Brain microvascular endothelial cell (primary cell): ENCODE measurements around the gene ABCC4.
A peak's percentile ranks its signal among the peaks of the same experiment; 100 is the strongest.

Experiments used
- DNase-seq: peaks from one replicate; pipeline ENCODE4 v3.0.0-alpha.2; 2020
- H3K27ac ChIP-seq: fragments of 250-450 bp; sonication (Bioruptor Pico); 2 replicates; pipeline ENCODE4 v1.5.1; 2020; ENCODE audit warnings: mild to moderate bottlenecking, moderate library complexity
- H3K27me3 ChIP-seq: fragments of 250-450 bp; sonication (Bioruptor Pico); replicated peaks from 2 replicates; pipeline ENCODE4 v1.5.1; 2020; ENCODE audit warnings: mild to moderate bottlenecking
- H3K36me3 ChIP-seq: fragments of 250-450 bp; sonication (Bioruptor Pico); replicated peaks from 2 replicates; pipeline ENCODE4 v1.5.1; 2020; ENCODE audit warnings: mild to moderate bottlenecking
- H3K4me3 ChIP-seq: 2 replicates; pipeline ENCODE4 v1.5.1; 2011; ENCODE audit warnings: low read depth, mild to moderate bottlenecking, control low read depth, low read length, moderate library complexity
- in situ Hi-C: cut with HindIII; loops from 2 replicates; pipeline ENCODE4 v1.10.0; 2017; ENCODE audit warnings: low sequenced_read_pairs, low pct_ligation_motif_present
- TF ChIP-seq, protein P1 (sequence below): IDR thresholded peaks from 2 replicates; pipeline ENCODE4 v1.5.1; 2011; ENCODE audit warnings: low read depth, mild to moderate bottlenecking, moderate library complexity, low read length, control low read depth, inconsistent platforms; ENCODE audit errors: missing control alignments

ABCC4 gene

DNA sequence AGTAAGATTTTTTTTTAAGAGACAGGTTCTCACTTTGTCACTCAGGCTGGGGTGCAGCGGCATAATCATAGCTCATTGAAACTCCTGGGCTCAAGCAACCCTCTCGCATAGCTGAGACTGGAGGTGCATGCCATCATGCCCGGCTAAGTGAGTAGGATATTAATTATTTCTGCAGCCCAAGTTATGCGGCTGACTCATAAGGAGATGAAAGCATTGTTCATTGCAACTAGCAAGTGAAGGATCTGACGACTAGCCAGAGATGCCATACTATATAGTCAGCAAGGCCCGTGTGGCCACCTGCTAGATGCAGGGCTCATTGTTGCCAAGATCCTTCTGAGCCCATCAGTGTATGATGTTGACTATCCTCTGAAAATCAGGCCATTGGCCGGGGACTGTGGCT is 45.2 kb downstream of the ABCC4 start:
- Histone ChIP-seq H3K4me3 (no peak overlapping the region), H3K27ac (no peak overlapping the region), H3K36me3 (no peaks in the 10 kb centered on the region), H3K27me3 (no peaks in the 10 kb centered on the region)
- TF ChIP-seq, protein P1, sequence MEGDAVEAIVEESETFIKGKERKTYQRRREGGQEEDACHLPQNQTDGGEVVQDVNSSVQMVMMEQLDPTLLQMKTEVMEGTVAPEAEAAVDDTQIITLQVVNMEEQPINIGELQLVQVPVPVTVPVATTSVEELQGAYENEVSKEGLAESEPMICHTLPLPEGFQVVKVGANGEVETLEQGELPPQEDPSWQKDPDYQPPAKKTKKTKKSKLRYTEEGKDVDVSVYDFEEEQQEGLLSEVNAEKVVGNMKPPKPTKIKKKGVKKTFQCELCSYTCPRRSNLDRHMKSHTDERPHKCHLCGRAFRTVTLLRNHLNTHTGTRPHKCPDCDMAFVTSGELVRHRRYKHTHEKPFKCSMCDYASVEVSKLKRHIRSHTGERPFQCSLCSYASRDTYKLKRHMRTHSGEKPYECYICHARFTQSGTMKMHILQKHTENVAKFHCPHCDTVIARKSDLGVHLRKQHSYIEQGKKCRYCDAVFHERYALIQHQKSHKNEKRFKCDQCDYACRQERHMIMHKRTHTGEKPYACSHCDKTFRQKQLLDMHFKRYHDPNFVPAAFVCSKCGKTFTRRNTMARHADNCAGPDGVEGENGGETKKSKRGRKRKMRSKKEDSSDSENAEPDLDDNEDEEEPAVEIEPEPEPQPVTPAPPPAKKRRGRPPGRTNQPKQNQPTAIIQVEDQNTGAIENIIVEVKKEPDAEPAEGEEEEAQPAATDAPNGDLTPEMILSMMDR, result no peak
- in situ Hi-C loops, result no loop called here
- peak; percentile 93 for DNase-seq

DNA sequence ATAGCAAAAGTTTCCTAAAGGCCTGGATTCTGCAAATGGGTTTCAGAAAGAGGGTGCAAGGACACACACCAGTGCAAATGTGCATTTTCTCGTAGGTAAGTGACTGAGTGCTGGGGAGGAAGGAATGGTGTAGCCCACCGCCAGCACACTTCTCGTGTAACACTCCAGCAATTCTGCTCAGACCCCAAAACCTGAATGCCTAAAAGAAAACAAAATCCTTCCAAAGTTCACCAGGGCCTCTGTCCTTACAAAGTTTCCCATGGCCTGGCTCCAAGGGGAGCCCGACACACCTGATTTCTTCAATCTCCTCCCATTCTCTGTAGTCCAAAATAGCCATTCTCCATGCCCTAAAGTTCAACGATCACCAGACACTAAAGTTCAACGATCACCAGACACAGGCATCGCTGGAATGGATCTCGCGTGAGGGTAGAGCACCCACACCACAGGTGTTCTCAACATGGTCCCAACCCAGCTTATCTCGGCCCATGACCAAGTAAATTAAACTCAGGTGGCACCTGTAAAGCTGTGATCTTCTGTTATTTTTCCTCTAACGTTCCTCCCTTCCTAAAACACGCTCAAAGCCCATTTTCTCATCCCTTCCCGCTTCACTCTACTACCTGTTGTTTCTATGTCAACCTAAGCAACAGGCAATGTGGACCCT is 46.0 kb downstream of the ABCC4 start:
- Histone ChIP-seq H3K27me3 (no peaks in the 10 kb centered on the region), H3K4me3 (no peak overlapping the region), H3K36me3 (no peaks in the 10 kb centered on the region), H3K27ac (no peak overlapping the region)
- in situ Hi-C loops, result no loop called here
- no peak for DNase-seq
- TF ChIP-seq, protein P1, result no peak

DNA sequence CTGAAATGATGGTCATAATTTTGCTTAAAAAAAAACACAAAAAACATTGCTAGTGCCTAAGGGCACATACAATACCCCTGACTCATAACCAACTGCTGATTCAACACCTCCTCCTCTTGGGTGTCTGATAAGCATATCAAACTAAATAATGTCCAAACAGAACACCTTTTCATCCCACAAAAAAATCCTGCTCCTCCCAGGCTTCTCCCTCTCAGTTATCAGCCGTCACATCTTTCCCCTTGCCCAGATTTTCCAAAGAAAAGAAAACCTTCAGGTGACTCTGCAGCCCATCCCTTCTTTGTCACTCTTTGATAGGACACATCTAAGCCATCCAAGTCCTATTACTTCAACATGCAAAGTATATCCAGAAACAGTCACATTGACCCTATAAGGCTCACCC is 46.9 kb downstream of the ABCC4 start:
- DNase-seq, result peak; percentile 18
- in situ Hi-C loops, result no loop called here
- TF ChIP-seq, protein P1, result no peak
- no peaks in the 10 kb centered on the region for H3K27me3 ChIP-seq
- no peak overlapping the region for H3K4me3 ChIP-seq
- no peak overlapping the region for H3K27ac ChIP-seq
- H3K36me3 ChIP-seq, result no peaks in the 10 kb centered on the region

DNA sequence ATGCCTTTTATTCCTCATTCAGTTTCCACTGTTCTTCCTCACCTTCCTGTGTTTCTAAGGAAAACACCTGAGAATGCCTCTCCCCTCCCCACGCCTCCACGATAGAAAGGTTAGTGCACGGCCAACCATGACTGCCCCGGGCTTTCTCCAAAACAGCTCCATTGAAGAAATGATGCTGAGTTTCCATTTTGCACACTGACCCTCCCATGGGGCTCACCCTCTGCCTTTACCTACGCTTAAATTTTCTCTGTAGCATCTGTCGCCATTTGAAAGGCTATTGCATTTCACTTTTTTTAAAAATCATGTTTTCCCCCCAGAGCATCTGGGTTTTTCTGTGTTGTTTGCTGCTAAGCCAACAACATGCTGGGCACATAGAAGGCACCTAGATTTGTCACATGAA is 48.2 kb downstream of the ABCC4 start:
- no peaks in the 10 kb centered on the region for H3K36me3 ChIP-seq
- in situ Hi-C loops, result no loop called here
- H3K27ac ChIP-seq, result no peak overlapping the region
- DNase-seq, result no peak
- TF ChIP-seq, protein P1, result no peak
- H3K27me3 ChIP-seq, result no peaks in the 10 kb centered on the region
- no peak overlapping the region for H3K4me3 ChIP-seq

DNA sequence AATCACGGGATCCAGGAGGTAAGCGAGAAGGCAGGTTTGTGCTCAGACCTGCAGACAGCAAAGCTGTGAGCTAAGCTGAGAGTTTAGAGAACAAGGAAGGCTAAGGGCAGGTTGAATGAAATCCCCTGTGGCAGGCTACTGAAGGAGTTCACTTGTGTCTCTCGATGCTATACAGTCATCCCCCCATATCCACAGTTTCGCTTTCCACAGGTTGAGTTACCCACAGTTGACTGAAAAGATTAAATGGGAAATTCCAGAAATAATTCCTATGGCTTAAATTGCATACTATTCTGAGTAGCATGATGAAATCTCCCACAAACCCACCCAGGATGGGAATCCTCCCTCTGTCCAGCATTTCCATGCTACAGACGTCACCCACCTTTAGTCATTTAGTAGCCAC is 49.6 kb downstream of the ABCC4 start:
- H3K27ac ChIP-seq, result no peak overlapping the region
- H3K36me3 ChIP-seq, result no peaks in the 10 kb centered on the region
- in situ Hi-C loops, result no loop called here
- TF ChIP-seq, protein P1, result no peak
- H3K4me3 ChIP-seq, result no peak overlapping the region
- no peaks in the 10 kb centered on the region for H3K27me3 ChIP-seq
- DNase-seq, result no peak

DNA sequence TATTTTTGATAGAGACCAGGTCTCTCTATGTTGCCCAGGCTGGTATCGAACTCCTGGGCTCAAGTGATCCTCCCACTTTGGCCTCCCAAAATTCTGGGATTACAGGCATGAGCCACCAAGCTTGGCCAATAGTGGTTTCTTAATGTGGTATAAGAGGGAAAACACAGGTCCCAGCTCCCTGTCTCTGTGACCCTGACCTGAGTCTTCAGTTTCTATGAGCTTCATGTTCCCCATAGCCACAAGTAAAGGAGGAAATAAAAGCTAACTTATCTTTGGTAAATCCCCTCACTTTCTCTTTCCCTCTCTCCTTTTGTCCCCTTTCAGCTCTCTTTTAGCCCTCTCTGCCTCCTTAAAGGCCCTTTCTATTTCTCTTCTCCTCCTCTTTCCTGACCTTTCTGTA is 50.3 kb downstream of the ABCC4 start:
- no peak for DNase-seq
- Histone ChIP-seq H3K36me3 (no peaks in the 10 kb centered on the region), H3K27ac (no peak overlapping the region), H3K4me3 (no peak overlapping the region), H3K27me3 (no peaks in the 10 kb centered on the region)
- in situ Hi-C loops, result no loop called here
- TF ChIP-seq, protein P1, result no peak
